SK-N-SH (cell line): ENCODE measurements around the gene AKAP14. TPM values are rescaled to one million over a fixed set of nuclear protein-coding genes. Genes with fewer than 3 reads are reported as not detected.
A peak's percentile ranks its signal among the peaks of the same experiment; 100 is the strongest.

Experiments used
- CTCF ChIA-PET: fragments of 300-600, 350-600 bp; formaldehyde crosslinking; extraction: SDS; loops from one replicate; lab custom pipeline; 2021; lab: Yijun Ruan, JAX
- POLR2A ChIA-PET: fragments of 350-600 bp; sonication (Branson Sonifier 250); formaldehyde crosslinking; extraction: SDS; loops from one replicate; lab custom pipeline; 2020; ENCODE audit warnings: antibody characterized with exemption, inconsistent platforms; lab: Yijun Ruan, JAX
- DNase-seq: peaks from one replicate; pipeline ENCODE4 v3.0.0; 2012
- H2AFZ ChIP-seq: fragments of 200-600 bp; sonication (generic); 2 replicates; pipeline ENCODE4 v1.8.1; 2016; ENCODE audit warnings: antibody characterized with exemption, mild to moderate bottlenecking, low read depth
- H3F3A ChIP-seq: fragments of 200-600 bp; sonication (generic); replicated peaks from 2 replicates; pipeline ENCODE3; 2016; ENCODE audit warnings: antibody characterized with exemption, mild to moderate bottlenecking; ENCODE audit not compliant: insufficient read depth
- H3K27ac ChIP-seq, 2 experiments: fragments of 200-500 bp in 1 of 2; fragments of 200-600 bp in 1 of 2; sonication (Bioruptor generic) in 1 of 2; sonication (generic), shearing (Covaris generic) in 1 of 2; 2 replicates each; pipeline versions ENCODE4 v1.5.1 to v1.6.1; 2014 to 2016; ENCODE audit warnings: low read depth in 2 of 2, inconsistent platforms in 1 of 2, low read length in 1 of 2, mild to moderate bottlenecking in 1 of 2, mixed read lengths in 1 of 2
- H3K27me3 ChIP-seq: fragments of 200-600 bp; sonication (generic), shearing (Covaris generic); 2 replicates; pipeline ENCODE4 v1.6.1; 2016; ENCODE audit warnings: mixed run types; ENCODE audit not compliant: insufficient read depth
- H3K36me3 ChIP-seq, 2 experiments: fragments of 200-500 bp in 1 of 2; fragments of 200-600 bp in 1 of 2; sonication (Bioruptor generic) in 1 of 2; sonication (generic) in 1 of 2; replicated peaks in 1 of 2; 2 replicates each; pipeline versions ENCODE3 to v1.5.1; 2014 to 2016; ENCODE audit warnings: low read length in 1 of 2, mild to moderate bottlenecking in 1 of 2; ENCODE audit not compliant: insufficient read depth in 2 of 2, control insufficient read depth in 1 of 2
- H3K4me1 ChIP-seq, 2 experiments: fragments of 200-500 bp in 1 of 2; fragments of 200-600 bp in 1 of 2; sonication (Bioruptor generic) in 1 of 2; sonication (generic), shearing (Covaris generic) in 1 of 2; 2 replicates each; pipeline versions ENCODE4 v1.5.1 to v1.6.1; 2014 to 2016; ENCODE audit warnings: low read depth in 1 of 2, low read length in 1 of 2, mixed run types in 1 of 2; ENCODE audit not compliant: insufficient read depth in 2 of 2, control insufficient read depth in 1 of 2
- H3K4me2 ChIP-seq: fragments of 200-600 bp; sonication (generic), shearing (Covaris generic); 2 replicates; pipeline ENCODE4 v1.6.1; 2017; ENCODE audit warnings: mixed run types
- H3K4me3 ChIP-seq, 2 experiments: fragments of 200-500 bp in 1 of 2; fragments of 200-600 bp in 1 of 2; sonication (Bioruptor generic) in 1 of 2; sonication (generic), shearing (Covaris generic) in 1 of 2; 2 replicates each; pipeline versions ENCODE4 v1.5.1 to v1.8.1; 2014 to 2016; ENCODE audit warnings: low read depth in 2 of 2, inconsistent platforms in 1 of 2, low read length in 1 of 2, mild to moderate bottlenecking in 1 of 2, mixed read lengths in 1 of 2, moderate library complexity in 1 of 2
- H3K79me2 ChIP-seq: fragments of 200-600 bp; sonication (generic); 2 replicates; pipeline ENCODE4 v1.8.1; 2017; ENCODE audit warnings: mild to moderate bottlenecking; ENCODE audit not compliant: insufficient read depth
- H3K9ac ChIP-seq: fragments of 200-600 bp; sonication (generic); 2 replicates; pipeline ENCODE4 v1.6.1; 2017; ENCODE audit warnings: mixed run types
- H3K9me2 ChIP-seq: fragments of 200-600 bp; sonication (generic); 2 replicates; pipeline ENCODE4 v1.6.1; 2017; ENCODE audit warnings: mixed run types
- H3K9me3 ChIP-seq: fragments of 200-600 bp; sonication (generic); 2 replicates; pipeline ENCODE4 v1.6.1; 2017; ENCODE audit warnings: mixed run types, mild to moderate bottlenecking, moderate library complexity
- H4K20me1 ChIP-seq: fragments of 200-600 bp; sonication (generic); 2 replicates; pipeline ENCODE4 v1.6.1; 2017; ENCODE audit warnings: mild to moderate bottlenecking, mixed run types; ENCODE audit not compliant: insufficient read depth
- CHD2 ChIP-seq: fragments of 150-350 bp; IDR thresholded peaks from 2 replicates; pipeline ENCODE4 v1.6.1; 2018; ENCODE audit warnings: low read length; ENCODE audit not compliant: partially characterized antibody
- EP300 ChIP-seq, 2 experiments: IDR thresholded peaks; 2 replicates each; pipeline versions ENCODE4 v1.4.0 to v1.6.1; 2012; ENCODE audit warnings: borderline replicate concordance in 1 of 2, low read depth in 1 of 2, low read length in 1 of 2
- EZH2phosphoT487 ChIP-seq: fragments of 200-600 bp; sonication (generic); IDR thresholded peaks from 2 replicates; pipeline ENCODE4 v1.6.1; 2017; ENCODE audit warnings: low read depth, mixed run types, mild to moderate bottlenecking, antibody characterized with exemption, moderate library complexity, borderline replicate concordance
- FOXJ3 ChIP-seq: sonication (generic); formaldehyde crosslinking; IDR thresholded peaks from 2 replicates; pipeline ENCODE4 v1.5.1; 2020; ENCODE audit warnings: mild to moderate bottlenecking, missing genetic modification reagents
- GABPA ChIP-seq: IDR thresholded peaks from 2 replicates; pipeline ENCODE4 v1.4.0; 2012; ENCODE audit warnings: low read depth, mild to moderate bottlenecking
- GATA2 ChIP-seq: sonication (generic); formaldehyde crosslinking; IDR thresholded peaks from 2 replicates; pipeline ENCODE4 v1.5.0; 2020; ENCODE audit warnings: mild to moderate bottlenecking, missing genetic modification reagents
- JUND ChIP-seq: IDR thresholded peaks from 2 replicates; pipeline ENCODE4 v1.4.0; 2012
- MXI1 ChIP-seq: IDR thresholded peaks from 2 replicates; pipeline ENCODE4 v1.6.1; 2012; ENCODE audit warnings: mild to moderate bottlenecking, low read depth, low read length, improper control_type of control experiment
- PBX3 ChIP-seq: IDR thresholded peaks from 2 replicates; pipeline ENCODE4; 2012
- POLR2AphosphoS5 ChIP-seq: IDR thresholded peaks from 2 replicates; pipeline ENCODE4 v1.6.1; 2012; ENCODE audit warnings: low read depth, low read length
- RAD21 ChIP-seq: IDR thresholded peaks from 2 replicates; pipeline ENCODE4 v1.6.1; 2012; ENCODE audit warnings: mild to moderate bottlenecking, low read length
- RCOR1 ChIP-seq: fragments of 150-350 bp; IDR thresholded peaks from 2 replicates; pipeline ENCODE4 v1.6.1; 2017; ENCODE audit warnings: antibody characterized with exemption, low read length
- REST ChIP-seq: IDR thresholded peaks from 2 replicates; pipeline ENCODE4 v1.6.1; 2012; ENCODE audit warnings: mild to moderate bottlenecking, low read depth, low read length, moderate library complexity
- RFX5 ChIP-seq: IDR thresholded peaks from 2 replicates; pipeline ENCODE4 v1.6.1; 2012; ENCODE audit warnings: mild to moderate bottlenecking, improper control_type of control experiment, low read length
- SMC3 ChIP-seq: IDR thresholded peaks from 2 replicates; pipeline ENCODE4 v1.6.1; 2012; ENCODE audit warnings: low read depth, low read length, improper control_type of control experiment
- TAF1 ChIP-seq: IDR thresholded peaks from 2 replicates; pipeline ENCODE4 v1.6.1; 2012; ENCODE audit warnings: low read depth, mild to moderate bottlenecking, low read length, moderate library complexity, borderline replicate concordance
- USF2 ChIP-seq: fragments of 150-350 bp; IDR thresholded peaks from 2 replicates; pipeline ENCODE4 v1.6.1; 2017; ENCODE audit warnings: antibody characterized with exemption, low read length, low read depth, borderline replicate concordance
- WGBS: methylation state at CpG from one replicate; pipeline ENCODE4 v1.1.6; 2017; ENCODE audit warnings: low lambda C conversion rate; 5-methylcytosine and 5-hydroxymethylcytosine counted together
- polyA plus RNA-seq, 3 experiments: library from polyadenylated mRNA; depleted of rRNA; stranded (reverse); fragments of >200 nt; gene quantifications; 2 replicates each; pipeline ENCODE4 v1.2.3, GENCODE V29; 2012

AKAP14 gene
- polyA plus RNA-seq, 1 of the 3 experiments (the other 2 are of a cell fraction) = 0.23 TPM

- Histone ChIP-seq H3K9ac (peak overlapping the region; percentile 87), H4K20me1 (no peaks in the 10 kb centered on the region), H3K27me3 (no peaks in the 10 kb centered on the region), H3K4me3 (peak overlapping the region; percentile 73 to 77), H3F3A (peaks cover 9% of the 10 kb centered on the region), H3K27ac (peak overlapping the region in 1 of 2 experiments; percentile 87; a peak in 2 of 4 replicates), H3K79me2 (peaks cover 25% of the 10 kb centered on the region), H2AFZ (peak overlapping the region; percentile 94), H3K4me2 (peak overlapping the region; percentile 80), H3K4me1 (peaks cover 0 to 7% of the 10 kb centered on the region in 2 experiments; a peak in 1 of 4 replicates), H3K36me3 (peaks cover 6 to 8% of the 10 kb centered on the region in 2 experiments), H3K9me2 (no peaks in the 10 kb centered on the region), H3K9me3 (no peaks in the 10 kb centered on the region)
- ChIA-PET POLR2A (no interaction called here), CTCF (interaction anchor here (1.0 kb wide), 1 partner anchor 39 kb away, joined by 3 read pairs; no protein-coding TSS in a partner anchor)
- TF ChIP-seq RAD21 = no peak
- no peak for TF ChIP-seq USF2
- TF ChIP-seq GATA2 = no peak
- no peak for TF ChIP-seq EZH2phosphoT487
- TF ChIP-seq CHD2 = no peak
- TF ChIP-seq PBX3 = no peak
- TF ChIP-seq MXI1 = no peak
- TF ChIP-seq RCOR1 = no peak
- TF ChIP-seq POLR2AphosphoS5 = no peak
- TF ChIP-seq TAF1 = no peak
- DNase-seq = no peak
- 49% methylated on average over 13 of the region's 13 CpGs for WGBS
Observed at GRCh38 chrX:119942173-119942819, 46.6 kb downstream of the AKAP14 start.

- Histone ChIP-seq H3F3A (peaks cover 9% of the 10 kb centered on the region), H3K4me1 (peaks cover 0 to 7% of the 10 kb centered on the region in 2 experiments; a peak in 1 of 4 replicates), H3K36me3 (peaks cover 5 to 6% of the 10 kb centered on the region in 2 experiments), H3K27me3 (no peaks in the 10 kb centered on the region), H3K9ac (peak overlapping the region; percentile 87), H3K79me2 (peaks cover 25% of the 10 kb centered on the region), H3K4me3 (peak overlapping the region; percentile 73 to 77), H3K27ac (peak overlapping the region; percentile 79 to 87; a peak in 3 of 4 replicates), H3K9me2 (no peaks in the 10 kb centered on the region), H2AFZ (peak overlapping the region; percentile 94), H4K20me1 (no peaks in the 10 kb centered on the region), H3K4me2 (peak overlapping the region; percentile 80), H3K9me3 (no peaks in the 10 kb centered on the region)
- under 1% methylated on average over 14 of the region's 14 CpGs for WGBS
- no peak for DNase-seq
- TF ChIP-seq SMC3 (no peak), EP300 (IDR thresholded peaks at IDR 0.05; ENCODE audit: borderline replicate concordance in 1 of 2, low read depth in 1 of 2, low read length in 1 of 2) (no peak), CHD2 (no peak), FOXJ3 (CRISPR knock-in tag) (no peak), RFX5 (no peak), JUND (no peak), PBX3 (no peak), REST (no peak), TAF1 (no peak), GABPA (no peak)
- POLR2A ChIA-PET = no interaction called here
- CTCF ChIA-PET = interaction anchor here (1.0 kb wide), 1 partner anchor 38 kb away, joined by 3 read pairs; no protein-coding TSS in a partner anchor
Observed at GRCh38 chrX:119942831-119943184, 47.1 kb downstream of the AKAP14 start.
